Measurements from ENCODE around the gene MOV10. TPM values are rescaled to one million over a fixed set of nuclear protein-coding genes. Genes with fewer than 3 reads are reported as not detected.
A peak's percentile ranks its signal among the peaks of the same experiment; 100 is the strongest.

MOV10 gene
- total RNA-seq, 1 experiment from 2014 or later: 56.7 TPM

- no peak for DNase-seq (ENCODE audit: low read depth)
These were observed 55.5 kb downstream of the MOV10 start for GRCh38 chr1:112729909-112730308.

DNA sequence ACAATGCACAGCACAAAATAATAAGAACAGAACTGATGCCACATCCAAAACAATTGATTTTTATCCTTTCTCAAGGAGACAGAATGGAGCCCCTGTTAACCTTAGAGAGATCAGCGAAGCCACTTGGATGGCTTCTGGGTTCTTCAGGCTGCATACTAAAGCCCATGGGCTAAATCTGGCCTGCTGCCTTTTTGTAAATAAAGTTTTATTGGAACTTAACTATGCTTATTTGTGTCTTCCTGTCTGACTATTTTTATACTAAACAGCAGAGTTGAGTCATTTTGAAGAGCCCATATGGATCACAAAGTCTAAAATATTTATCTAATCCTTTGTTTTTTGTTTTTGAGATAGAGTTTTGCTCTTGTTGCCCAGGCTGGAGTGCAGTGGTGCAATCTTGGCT, 57.0 kb downstream of the MOV10 start:
- DNase-seq (ENCODE audit: low read depth): no peak

DNA sequence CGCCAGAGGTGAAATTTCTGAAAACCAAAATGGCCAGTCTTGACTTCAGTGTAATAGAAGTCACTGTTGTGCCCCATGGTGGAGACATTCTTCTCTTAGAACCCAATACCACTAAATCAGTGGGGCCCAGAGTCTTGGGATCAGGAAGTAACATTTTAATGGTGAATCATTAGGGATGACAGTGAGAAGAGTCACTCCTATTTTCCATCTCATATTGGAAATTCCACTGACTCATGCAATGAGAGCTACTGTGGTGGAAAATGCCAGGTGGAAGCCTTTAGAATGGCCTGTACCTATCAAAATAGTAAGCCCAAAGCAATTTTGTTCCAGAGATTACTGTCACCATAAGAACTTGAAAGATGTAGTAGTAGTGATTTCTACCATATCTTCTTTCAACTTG, 61.3 kb downstream of the MOV10 start:
- DNase-seq (ENCODE audit: low read depth): peak; percentile 90

- DNase-seq (ENCODE audit: low read depth): no peak
These were observed 63.1 kb downstream of the MOV10 start for GRCh38 chr1:112737573-112737972.

GRCh38 chr1:112743174-112744008, 68.9 kb downstream of the MOV10 start:
- no peak for DNase-seq (ENCODE audit: low read depth)

DNA sequence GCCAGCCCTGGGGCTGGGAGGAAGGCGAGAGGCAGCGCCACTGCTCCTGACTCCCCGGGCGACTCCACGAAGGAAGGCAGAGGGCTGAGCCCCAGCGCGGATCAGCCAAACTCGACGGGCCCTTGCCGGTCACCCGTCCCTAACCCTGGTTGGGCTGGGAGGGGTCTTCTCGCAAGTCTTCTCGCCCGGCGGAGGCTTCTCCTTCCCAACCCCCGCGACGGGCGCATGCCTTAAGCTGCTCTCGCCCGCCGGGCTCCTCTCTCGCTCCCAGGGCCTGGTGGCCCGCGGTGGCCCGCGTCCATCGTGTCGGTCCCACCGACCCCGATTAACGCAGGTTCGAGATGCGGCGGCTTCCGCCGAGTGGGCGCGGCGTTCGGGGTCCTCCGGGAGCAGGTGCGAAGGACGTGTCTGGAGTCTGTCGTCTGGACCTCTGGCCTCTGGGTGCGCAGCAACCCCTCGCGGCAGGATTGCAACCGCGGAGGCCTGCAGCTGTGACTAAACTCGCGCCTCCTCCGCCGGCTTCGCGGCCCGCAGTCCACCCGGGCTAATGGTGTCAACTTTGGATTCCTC, 69.6 kb downstream of the MOV10 start:
- peak; percentile 25 for DNase-seq (ENCODE audit: low read depth)

DNA sequence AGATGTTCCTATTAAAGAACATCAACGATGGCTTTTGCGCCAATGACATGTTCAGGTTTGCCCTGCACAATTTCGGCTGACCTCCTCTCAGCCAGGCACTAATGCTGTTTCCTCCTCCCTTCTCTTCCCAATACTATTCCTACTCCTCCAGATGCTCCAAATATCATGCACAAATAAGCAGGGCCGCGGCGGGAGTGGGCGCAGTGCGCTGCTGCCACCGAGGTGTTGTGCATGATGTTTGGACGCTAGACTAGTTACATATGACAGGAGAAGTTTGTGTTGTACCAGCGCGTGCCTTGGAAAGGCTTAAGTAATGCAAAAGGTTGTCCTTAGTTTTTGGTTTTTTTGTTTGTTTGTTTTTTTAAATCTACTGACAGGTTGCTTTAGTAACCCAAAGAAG, 73.9 kb downstream of the MOV10 start:
- DNase-seq (ENCODE audit: low read depth): no peak

Other genes starting within 250 kb of the MOV10 start
- gene WNT2B, start 165.7 kb upstream of the MOV10 start, total RNA-seq (2014; rRNA removed; shearing (Covaris generic)): under 0.01 TPM in 1 of 2 replicates, not detected in the other
- 27.4 and 31.5 TPM in 2 replicates for gene ST7L, start 55.5 kb upstream of the MOV10 start, total RNA-seq (2014; rRNA removed; shearing (Covaris generic))
- 251 and 265 TPM in 2 replicates for gene CAPZA1, start 54.8 kb upstream of the MOV10 start, total RNA-seq (2014; rRNA removed; shearing (Covaris generic))
- 525 and 582 TPM in 2 replicates for gene RHOC, start 32.5 kb downstream of the MOV10 start, total RNA-seq (2014; rRNA removed; shearing (Covaris generic))
- gene PPM1J, start 40.7 kb downstream of the MOV10 start, total RNA-seq (2014; rRNA removed; shearing (Covaris generic)): 0.29 and 0.84 TPM in 2 replicates